Neural cell (in vitro differentiated cells): ENCODE measurements around the gene DRAM1. TPM values are rescaled to one million over a fixed set of nuclear protein-coding genes. Genes with fewer than 3 reads are reported as not detected.

Source experiments
- H2AFZ ChIP-seq: fragments of 200-600, 300-800 bp; sonication (generic), shearing (Covaris generic); 2 replicates; pipeline ENCODE4 v1.6.0; 2014; ENCODE audit warnings: low read depth, mild to moderate bottlenecking, antibody characterized with exemption, low read length, moderate library complexity
- H3F3A ChIP-seq: fragments of 200-600 bp; shearing (Covaris generic); 2 replicates; pipeline ENCODE4 v1.6.1; 2016; ENCODE audit warnings: mild to moderate bottlenecking, moderate library complexity, mixed read lengths, antibody characterized with exemption, low read length; ENCODE audit not compliant: insufficient read depth, poor library complexity, severe bottlenecking
- H3K27ac ChIP-seq: fragments of 200-600, 300-800 bp; sonication (generic), shearing (Covaris generic); 2 replicates; pipeline ENCODE4 v1.5.1; 2014; ENCODE audit warnings: mild to moderate bottlenecking, low read length, moderate library complexity
- H3K27me3 ChIP-seq: fragments of 300-800, 200-600 bp; sonication (generic), shearing (Covaris generic); 2 replicates; pipeline ENCODE4 v1.6.0; 2014; ENCODE audit warnings: mild to moderate bottlenecking, low read depth, low read length, moderate library complexity; ENCODE audit not compliant: insufficient read depth
- H3K36me3 ChIP-seq: fragments of 300-800, 200-600 bp; sonication (generic), shearing (Covaris generic); 2 replicates; pipeline ENCODE4 v1.5.1; 2014; ENCODE audit warnings: mild to moderate bottlenecking, antibody characterized with exemption, low read length, moderate library complexity; ENCODE audit not compliant: insufficient read depth
- H3K4me2 ChIP-seq: fragments of 300-800, 200-600 bp; sonication (generic), shearing (Covaris generic); 2 replicates; pipeline ENCODE4 v1.6.0; 2014; ENCODE audit warnings: mild to moderate bottlenecking, low read length
- H3K4me3 ChIP-seq: fragments of 300-800, 200-600 bp; sonication (generic), shearing (Covaris generic); 2 replicates; pipeline ENCODE4 v1.5.1; 2014; ENCODE audit warnings: mild to moderate bottlenecking, low read length, moderate library complexity
- H3K79me2 ChIP-seq: fragments of 200-600 bp; shearing (Covaris generic); replicated peaks from 2 replicates; pipeline ENCODE4 v1.6.0; 2014; ENCODE audit warnings: mild to moderate bottlenecking, low read length, moderate library complexity; ENCODE audit not compliant: insufficient read depth
- H3K9ac ChIP-seq: fragments of 300-800, 200-600 bp; sonication (generic), shearing (Covaris generic); 2 replicates; pipeline ENCODE4 v1.6.1; 2016; ENCODE audit warnings: mild to moderate bottlenecking, low read length, mixed read lengths
- H3K9me2 ChIP-seq: fragments of 200-600 bp; shearing (Covaris generic); 2 replicates; pipeline ENCODE4 v1.6.1; 2016; ENCODE audit warnings: mild to moderate bottlenecking, low read length, mixed read lengths; ENCODE audit not compliant: insufficient read depth
- H3K9me3 ChIP-seq: fragments of 200-600, 300-800 bp; sonication (generic), shearing (Covaris generic); 2 replicates; pipeline ENCODE4 v1.6.1; 2016; ENCODE audit warnings: mild to moderate bottlenecking, mixed run types, low read length, moderate library complexity, mixed read lengths
- H4K20me1 ChIP-seq: fragments of 200-600 bp; shearing (Covaris generic); 2 replicates; pipeline ENCODE4 v1.6.1; 2016; ENCODE audit warnings: mild to moderate bottlenecking, mixed run types; ENCODE audit not compliant: insufficient read depth
- EP300 ChIP-seq: fragments of 450-650 bp; conservative IDR thresholded peaks from 2 replicates; pipeline ENCODE4 v1.6.1; 2014; ENCODE audit warnings: antibody characterized with exemption, mild to moderate bottlenecking, moderate library complexity; ENCODE audit not compliant: poor library complexity, severe bottlenecking
- EZH2 ChIP-seq: fragments of 200-600, 300-800 bp; shearing (Covaris generic), sonication (generic); IDR thresholded peaks from 2 replicates; pipeline ENCODE4 v1.6.1; 2014; ENCODE audit warnings: antibody characterized with exemption, low read length, borderline replicate concordance, mild to moderate bottlenecking; ENCODE audit not compliant: insufficient read depth, poor library complexity, severe bottlenecking
- MXI1 ChIP-seq: fragments of 450-650 bp; conservative IDR thresholded peaks from 2 replicates; pipeline ENCODE4 v1.6.1; 2014; ENCODE audit warnings: antibody characterized with exemption, mild to moderate bottlenecking; ENCODE audit not compliant: poor library complexity, severe bottlenecking
- POLR2AphosphoS5 ChIP-seq: IDR thresholded peaks from 2 replicates; pipeline ENCODE4 v1.6.1; 2012
- RAD21 ChIP-seq: fragments of 450-650 bp; conservative IDR thresholded peaks from 2 replicates; pipeline ENCODE4 v1.6.1; 2014; ENCODE audit warnings: antibody characterized with exemption, mild to moderate bottlenecking, moderate library complexity
- SMC3 ChIP-seq: fragments of 450-650 bp; conservative IDR thresholded peaks from 2 replicates; pipeline ENCODE4 v1.6.1; 2014; ENCODE audit warnings: antibody characterized with exemption, mild to moderate bottlenecking, moderate library complexity; ENCODE audit not compliant: poor library complexity
- TAF1 ChIP-seq: IDR thresholded peaks from 2 replicates; pipeline ENCODE4 v1.6.1; 2012; ENCODE audit warnings: low read depth
- polyA plus RNA-seq: library from polyadenylated mRNA; depleted of rRNA; stranded (reverse); fragments of >200 nt; gene quantifications from 2 replicates; pipeline ENCODE4 v1.2.3, GENCODE V29; 2014
- TF ChIP-seq, protein P1 (sequence below): fragments of 450-650 bp; IDR thresholded peaks from 2 replicates; pipeline ENCODE4 v1.5.1; 2014; ENCODE audit warnings: antibody characterized with exemption, mild to moderate bottlenecking, moderate library complexity; ENCODE audit not compliant: poor library complexity, severe bottlenecking
- TF ChIP-seq, protein P2 (sequence below): IDR thresholded peaks from 2 replicates; pipeline ENCODE4 v1.6.1; 2012; ENCODE audit warnings: borderline replicate concordance

Gene DRAM1
- polyA plus RNA-seq, 1 donor from 2014 or later: 0.17 TPM

DNA sequence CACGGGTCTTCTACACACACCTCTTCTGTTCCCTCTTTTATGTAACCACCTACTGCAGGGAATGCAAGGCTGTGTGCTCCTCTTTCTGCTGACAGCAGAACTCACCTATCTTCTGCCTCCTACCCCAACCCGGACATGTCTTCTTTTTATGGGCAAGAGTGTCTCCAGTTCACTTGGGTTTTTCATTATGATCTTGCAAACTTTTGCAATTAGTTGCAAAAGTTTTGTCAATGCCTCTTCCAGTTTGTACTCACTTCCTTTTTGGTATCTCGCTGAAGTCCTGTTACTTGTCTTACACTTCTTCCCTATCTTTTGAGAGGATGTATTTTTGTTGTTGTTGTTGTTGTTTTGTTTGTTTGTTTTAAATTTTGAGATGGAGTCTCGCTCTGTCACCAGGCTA, 50.6 kb downstream of the DRAM1 start:
- TF ChIP-seq SMC3 (no peak), EZH2 (no peak), TAF1 (no peak), EP300 (no peak), MXI1 (no peak), RAD21 (no peak), POLR2AphosphoS5 (no peak)
- TF ChIP-seq, protein P1, sequence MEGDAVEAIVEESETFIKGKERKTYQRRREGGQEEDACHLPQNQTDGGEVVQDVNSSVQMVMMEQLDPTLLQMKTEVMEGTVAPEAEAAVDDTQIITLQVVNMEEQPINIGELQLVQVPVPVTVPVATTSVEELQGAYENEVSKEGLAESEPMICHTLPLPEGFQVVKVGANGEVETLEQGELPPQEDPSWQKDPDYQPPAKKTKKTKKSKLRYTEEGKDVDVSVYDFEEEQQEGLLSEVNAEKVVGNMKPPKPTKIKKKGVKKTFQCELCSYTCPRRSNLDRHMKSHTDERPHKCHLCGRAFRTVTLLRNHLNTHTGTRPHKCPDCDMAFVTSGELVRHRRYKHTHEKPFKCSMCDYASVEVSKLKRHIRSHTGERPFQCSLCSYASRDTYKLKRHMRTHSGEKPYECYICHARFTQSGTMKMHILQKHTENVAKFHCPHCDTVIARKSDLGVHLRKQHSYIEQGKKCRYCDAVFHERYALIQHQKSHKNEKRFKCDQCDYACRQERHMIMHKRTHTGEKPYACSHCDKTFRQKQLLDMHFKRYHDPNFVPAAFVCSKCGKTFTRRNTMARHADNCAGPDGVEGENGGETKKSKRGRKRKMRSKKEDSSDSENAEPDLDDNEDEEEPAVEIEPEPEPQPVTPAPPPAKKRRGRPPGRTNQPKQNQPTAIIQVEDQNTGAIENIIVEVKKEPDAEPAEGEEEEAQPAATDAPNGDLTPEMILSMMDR: no peak
- TF ChIP-seq, protein P2, sequence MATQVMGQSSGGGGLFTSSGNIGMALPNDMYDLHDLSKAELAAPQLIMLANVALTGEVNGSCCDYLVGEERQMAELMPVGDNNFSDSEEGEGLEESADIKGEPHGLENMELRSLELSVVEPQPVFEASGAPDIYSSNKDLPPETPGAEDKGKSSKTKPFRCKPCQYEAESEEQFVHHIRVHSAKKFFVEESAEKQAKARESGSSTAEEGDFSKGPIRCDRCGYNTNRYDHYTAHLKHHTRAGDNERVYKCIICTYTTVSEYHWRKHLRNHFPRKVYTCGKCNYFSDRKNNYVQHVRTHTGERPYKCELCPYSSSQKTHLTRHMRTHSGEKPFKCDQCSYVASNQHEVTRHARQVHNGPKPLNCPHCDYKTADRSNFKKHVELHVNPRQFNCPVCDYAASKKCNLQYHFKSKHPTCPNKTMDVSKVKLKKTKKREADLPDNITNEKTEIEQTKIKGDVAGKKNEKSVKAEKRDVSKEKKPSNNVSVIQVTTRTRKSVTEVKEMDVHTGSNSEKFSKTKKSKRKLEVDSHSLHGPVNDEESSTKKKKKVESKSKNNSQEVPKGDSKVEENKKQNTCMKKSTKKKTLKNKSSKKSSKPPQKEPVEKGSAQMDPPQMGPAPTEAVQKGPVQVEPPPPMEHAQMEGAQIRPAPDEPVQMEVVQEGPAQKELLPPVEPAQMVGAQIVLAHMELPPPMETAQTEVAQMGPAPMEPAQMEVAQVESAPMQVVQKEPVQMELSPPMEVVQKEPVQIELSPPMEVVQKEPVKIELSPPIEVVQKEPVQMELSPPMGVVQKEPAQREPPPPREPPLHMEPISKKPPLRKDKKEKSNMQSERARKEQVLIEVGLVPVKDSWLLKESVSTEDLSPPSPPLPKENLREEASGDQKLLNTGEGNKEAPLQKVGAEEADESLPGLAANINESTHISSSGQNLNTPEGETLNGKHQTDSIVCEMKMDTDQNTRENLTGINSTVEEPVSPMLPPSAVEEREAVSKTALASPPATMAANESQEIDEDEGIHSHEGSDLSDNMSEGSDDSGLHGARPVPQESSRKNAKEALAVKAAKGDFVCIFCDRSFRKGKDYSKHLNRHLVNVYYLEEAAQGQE: no peak

DNA sequence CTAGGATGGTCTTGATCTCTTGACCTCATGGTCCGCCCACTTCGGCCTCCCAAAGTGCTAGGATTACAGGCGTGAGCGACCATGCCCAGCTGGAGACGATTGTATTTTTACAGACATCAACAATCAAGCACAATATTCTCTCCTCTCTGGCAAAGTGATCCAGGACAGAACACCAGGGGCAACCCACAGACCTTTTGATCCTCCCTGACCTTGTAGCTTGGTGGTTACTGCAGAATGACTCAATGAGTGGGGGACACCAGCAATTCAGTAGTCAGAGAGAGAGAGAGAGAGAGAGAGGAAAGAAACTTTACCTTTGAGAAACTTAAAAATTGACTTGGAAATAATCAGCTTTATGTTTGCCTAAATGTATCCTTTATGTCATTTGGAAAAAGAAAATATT, 51.2 kb downstream of the DRAM1 start:
- H3K9ac ChIP-seq: no peak overlapping the region
- H3K36me3 ChIP-seq: no peaks in the 10 kb centered on the region
- no peak overlapping the region for H3K4me2 ChIP-seq
- no peaks in the 10 kb centered on the region for H3F3A ChIP-seq
- no peak overlapping the region for H2AFZ ChIP-seq
- no peaks in the 10 kb centered on the region for H4K20me1 ChIP-seq
- H3K4me3 ChIP-seq: no peak overlapping the region
- no peaks in the 10 kb centered on the region for H3K9me2 ChIP-seq
- H3K27ac ChIP-seq: no peak overlapping the region
- H3K27me3 ChIP-seq: no peaks in the 10 kb centered on the region
- no peaks in the 10 kb centered on the region for H3K9me3 ChIP-seq
- no peaks in the 10 kb centered on the region for H3K79me2 ChIP-seq
- TF ChIP-seq MXI1: no peak
- TF ChIP-seq, protein P1: no peak
- TF ChIP-seq EZH2: no peak
- no peak for TF ChIP-seq RAD21
- no peak for TF ChIP-seq POLR2AphosphoS5
- TF ChIP-seq, protein P2: no peak
- no peak for TF ChIP-seq EP300
- TF ChIP-seq SMC3: no peak
- no peak for TF ChIP-seq TAF1

More for the DNA sequence above, 50.6 kb downstream of the DRAM1 start:
- Histone ChIP-seq H3K36me3 (no peaks in the 10 kb centered on the region), H3K79me2 (no peaks in the 10 kb centered on the region), H3K9me2 (no peaks in the 10 kb centered on the region), H4K20me1 (no peaks in the 10 kb centered on the region), H3K4me2 (no peak overlapping the region), H3K4me3 (no peak overlapping the region), H3K9me3 (no peaks in the 10 kb centered on the region), H3F3A (no peaks in the 10 kb centered on the region), H3K9ac (no peak overlapping the region), H3K27me3 (no peaks in the 10 kb centered on the region), H3K27ac (no peak overlapping the region), H2AFZ (no peak overlapping the region)
